Cardiac muscle cell (in vitro differentiated cells and primary cell): ENCODE data around the gene SCN5A. TPM values are rescaled to one million over a fixed set of nuclear protein-coding genes. Genes with fewer than 3 reads are reported as not detected.

Experiments
- DNase-seq, 2 donors: peaks; one replicate each; pipeline versions ENCODE4 v3.0.0 to v3.0.0-alpha.2; 2010 to 2017; ENCODE audit warnings: low read depth in 1 of 2, low spot score in 1 of 2
- H3K27ac ChIP-seq: fragments of 200-600 bp; sonication (generic); 2 replicates; pipeline ENCODE4 v1.5.1; 2016
- H3K27me3 ChIP-seq: fragments of 200-600 bp; sonication (generic); 2 replicates; pipeline ENCODE4 v1.6.0; 2016; ENCODE audit warnings: control low read depth
- H3K36me3 ChIP-seq: fragments of 200-600 bp; sonication (generic); 2 replicates; pipeline ENCODE4 v1.5.1; 2016; ENCODE audit warnings: control low read depth
- H3K4me1 ChIP-seq: fragments of 200-600 bp; sonication (generic); 2 replicates; pipeline ENCODE4 v1.8.1; 2017; ENCODE audit warnings: low read depth, mild to moderate bottlenecking, mixed run types
- H3K4me3 ChIP-seq: fragments of 200-600 bp; sonication (generic); 2 replicates; pipeline ENCODE4 v1.5.1; 2016; ENCODE audit warnings: mild to moderate bottlenecking
- H3K9me3 ChIP-seq: fragments of 200-600 bp; sonication (generic); 2 replicates; pipeline ENCODE4 v1.5.1; 2017; ENCODE audit warnings: low read depth, mild to moderate bottlenecking, control low read depth
- CTCF ChIP-seq: IDR thresholded peaks from 2 replicates; pipeline ENCODE4 v1.5.1; 2012; ENCODE audit warnings: low read depth, mild to moderate bottlenecking, low read length
- polyA plus RNA-seq: library from polyadenylated mRNA; unstranded; fragments of >200 nt; fragmentation: Nextera tagmentation; extraction: Ambion mirVana; gene quantifications from 2 replicates; pipeline ENCODE4 v1.2.1, GENCODE V29; 2016
- total RNA-seq: library from RNA; depleted of rRNA; stranded (reverse); fragments of >200 nt; gene quantifications from 2 replicates; pipeline ENCODE4 v1.2.3, GENCODE V29; 2016

The SCN5A gene
- total and polyA plus RNA-seq, 2 experiments from 2014 or later, result 3.1 to 9.3 TPM

DNA sequence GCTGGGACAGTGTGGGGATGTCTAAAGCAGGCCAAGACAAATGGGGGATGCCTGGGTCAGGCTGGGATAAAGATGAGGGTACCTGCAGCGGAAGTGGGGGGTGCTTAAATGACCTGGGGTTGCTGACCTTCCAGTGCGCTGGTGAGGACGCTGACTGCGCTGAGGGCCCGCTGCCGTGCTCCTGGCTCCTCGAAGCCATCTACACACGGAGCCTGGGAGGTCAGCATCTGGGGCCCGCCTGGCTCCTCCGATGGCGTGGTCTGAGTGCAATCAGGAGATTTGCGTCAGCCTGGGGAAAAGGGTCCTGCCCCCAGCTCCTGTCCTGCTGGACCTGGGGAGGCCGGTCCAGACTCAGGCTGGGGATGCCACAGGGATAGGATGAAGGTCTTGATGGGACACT lies 50.7 kb downstream of the SCN5A start:
- H3K9me3 ChIP-seq, result no peaks in the 10 kb centered on the region

DNA sequence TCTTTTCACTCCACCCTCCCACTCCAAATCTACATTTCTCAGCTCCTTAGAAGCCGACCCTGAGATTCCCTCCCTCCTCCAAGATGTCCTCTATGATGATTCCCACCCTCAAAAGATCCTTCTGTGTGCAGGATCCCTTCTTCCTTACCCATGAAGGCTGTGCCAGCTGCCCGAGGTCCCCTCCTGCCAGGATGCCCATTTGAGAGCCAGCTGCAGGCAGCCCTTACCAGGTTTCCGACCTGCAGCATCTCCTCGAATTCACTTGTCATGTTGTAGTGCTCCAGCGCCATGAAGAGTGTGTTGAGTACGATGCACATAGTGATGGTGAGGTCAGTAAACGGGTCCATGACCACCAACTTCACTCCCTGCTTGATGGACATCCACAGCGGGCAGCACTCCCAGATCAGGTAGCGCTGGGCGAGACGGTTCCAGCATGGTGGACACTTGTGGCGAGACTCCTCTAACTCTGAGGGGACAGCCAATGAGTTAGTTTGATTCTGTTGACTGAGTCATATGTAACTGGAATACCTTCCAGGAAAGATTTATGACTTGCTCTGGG lies 51.9 kb downstream of the SCN5A start:
- H3K9me3 ChIP-seq, result no peaks in the 10 kb centered on the region
- no peaks in the 10 kb centered on the region for H3K4me1 ChIP-seq
- no peaks in the 10 kb centered on the region for H3K36me3 ChIP-seq
- H3K27ac ChIP-seq, result no peak overlapping the region
- no peaks in the 10 kb centered on the region for H3K27me3 ChIP-seq
- DNase-seq, result no peak
- no peak overlapping the region for H3K4me3 ChIP-seq
- no peak for TF ChIP-seq CTCF

More for the DNA sequence above, 50.7 kb downstream of the SCN5A start:
- Histone ChIP-seq H3K4me1 (no peaks in the 10 kb centered on the region), H3K27me3 (no peaks in the 10 kb centered on the region), H3K36me3 (no peaks in the 10 kb centered on the region), H3K27ac (no peak overlapping the region), H3K4me3 (no peak overlapping the region)
- DNase-seq, result no peak
- TF ChIP-seq CTCF, result no peak

GRCh38 chr3:38595393-38595792 lies 54.1 kb downstream of the SCN5A start:
- DNase-seq, result peak in 1 of 2 donors; percentile 18
- Histone ChIP-seq H3K4me1 (no peaks in the 10 kb centered on the region), H3K4me3 (no peak overlapping the region), H3K36me3 (no peaks in the 10 kb centered on the region), H3K9me3 (no peaks in the 10 kb centered on the region), H3K27ac (no peak overlapping the region), H3K27me3 (no peaks in the 10 kb centered on the region)
- no peak for TF ChIP-seq CTCF

- peaks cover 14% of the 10 kb centered on the region for H3K27me3 ChIP-seq
- DNase-seq, result no peak
Observed at GRCh38 chr3:38590521-38590920, 59.0 kb downstream of the SCN5A start.

GRCh38 chr3:38588995-38589937 lies 60.2 kb downstream of the SCN5A start:
- DNase-seq, result no peak
- Histone ChIP-seq H3K4me1 (no peaks in the 10 kb centered on the region), H3K27me3 (peaks cover 14% of the 10 kb centered on the region), H3K27ac (no peak overlapping the region), H3K4me3 (no peak overlapping the region), H3K36me3 (no peaks in the 10 kb centered on the region), H3K9me3 (no peaks in the 10 kb centered on the region)
- no peak for TF ChIP-seq CTCF

More at GRCh38 chr3:38590521-38590920, 59.0 kb downstream of the SCN5A start:
- TF ChIP-seq CTCF, result no peak
- Histone ChIP-seq H3K9me3 (no peaks in the 10 kb centered on the region), H3K27ac (no peak overlapping the region), H3K4me3 (no peak overlapping the region), H3K36me3 (no peaks in the 10 kb centered on the region), H3K4me1 (no peaks in the 10 kb centered on the region)
